PC-3 (cell line): ENCODE results near the gene HS2ST1. TPM values are rescaled to one million over a fixed set of nuclear protein-coding genes. Genes with fewer than 3 reads are reported as not detected.
"Not testable (repeated sequence)": the region's sequence is repeated elsewhere in the genome, so short reads cannot be mapped to it uniquely, and the experiment has no call there.

ENCODE experiments used
- ATAC-seq: fragments of 200-7000 bp; cut with Tn5 transposase; 2 replicates; pipeline ENCODE4 v1.9.1; 2020; ENCODE audit warnings: mild to moderate bottlenecking, moderate library complexity
- BruUV-seq: library from RNA; stranded (reverse); fragments of 400-500 nt; replicated peaks from 2 replicates; lab custom pipeline; 2021; lab: Mats Ljungman, UMichigan
- CTCF ChIA-PET: fragments of 300-600 bp; sonication (Branson Sonifier 250); formaldehyde crosslinking; loops from one replicate; lab custom pipeline; 2022; ENCODE audit warnings: antibody characterized with exemption; lab: Charles Lee
- POLR2A ChIA-PET: fragments of 300-600 bp; sonication (Branson Sonifier 250); formaldehyde crosslinking; loops from one replicate; lab custom pipeline; 2022; ENCODE audit warnings: antibody characterized with exemption; ENCODE audit not compliant: unreplicated experiment; lab: Charles Lee
- DNase-seq: peaks from one replicate; pipeline ENCODE4 v3.0.0-alpha.2; 2015
- H2AFZ ChIP-seq: fragments of 300-600 bp; sonication (generic); 2 replicates; pipeline ENCODE4 v1.6.0; 2016; ENCODE audit warnings: antibody characterized with exemption, low read length
- H3F3A ChIP-seq: fragments of 300-600 bp; sonication (generic); one replicate; pipeline ENCODE4 v1.6.0; 2017; ENCODE audit warnings: antibody characterized with exemption, low read length, control low read depth, mild to moderate bottlenecking; ENCODE audit not compliant: unreplicated experiment
- H3K27ac ChIP-seq: fragments of 300-600 bp; sonication (generic); 2 replicates; pipeline ENCODE4 v1.5.1; 2016; ENCODE audit warnings: mild to moderate bottlenecking, low read length
- H3K27me3 ChIP-seq: fragments of 300-600 bp; sonication (generic); 2 replicates; pipeline ENCODE4 v1.6.1; 2016; ENCODE audit warnings: low read length, mixed read lengths
- H3K36me3 ChIP-seq: fragments of 300-600 bp; sonication (generic); 2 replicates; pipeline ENCODE4 v1.6.1; 2016; ENCODE audit warnings: low read depth, mixed run types, low read length, mixed read lengths
- H3K4me1 ChIP-seq: fragments of 300-600 bp; sonication (generic); 2 replicates; pipeline ENCODE4 v1.5.1; 2016; ENCODE audit warnings: low read length; ENCODE audit not compliant: insufficient read depth
- H3K4me2 ChIP-seq: fragments of 300-600 bp; sonication (generic); 2 replicates; pipeline ENCODE4 v1.6.0; 2016; ENCODE audit warnings: low read length
- H3K4me3 ChIP-seq: fragments of 300-600 bp; sonication (generic); 2 replicates; pipeline ENCODE4 v1.5.1; 2016; ENCODE audit warnings: mild to moderate bottlenecking, low read length, mixed read lengths
- H3K79me2 ChIP-seq: fragments of 300-600 bp; sonication (generic); 2 replicates; pipeline ENCODE4 v1.6.1; 2017; ENCODE audit warnings: low read length, mixed read lengths
- H3K9ac ChIP-seq: fragments of 300-600 bp; sonication (generic); 2 replicates; pipeline ENCODE4 v1.6.0; 2016; ENCODE audit warnings: mild to moderate bottlenecking, low read length
- H3K9me2 ChIP-seq: fragments of 300-600 bp; sonication (generic); replicated peaks from 2 replicates; pipeline ENCODE4 v1.6.1; 2016; ENCODE audit warnings: mixed run types, low read length, mixed read lengths
- H3K9me3 ChIP-seq: fragments of 300-600 bp; sonication (generic); 2 replicates; pipeline ENCODE4 v1.6.1; 2016; ENCODE audit warnings: low read length, mixed read lengths
- H4K20me1 ChIP-seq: fragments of 300-600 bp; sonication (generic); 2 replicates; pipeline ENCODE4 v1.6.1; 2016; ENCODE audit warnings: low read length, mixed read lengths
- EZH2 ChIP-seq: fragments of 300-600 bp; sonication (generic); IDR thresholded peaks from one replicate; pipeline ENCODE4 v1.6.1; 2017; ENCODE audit warnings: antibody characterized with exemption, mild to moderate bottlenecking, low read length; ENCODE audit not compliant: unreplicated experiment
- EZH2phosphoT487 ChIP-seq: fragments of 300-600 bp; sonication (generic); IDR thresholded peaks from 2 replicates; pipeline ENCODE4 v1.6.1; 2018; ENCODE audit warnings: mild to moderate bottlenecking, antibody characterized with exemption, low read length, borderline replicate concordance
- intact Hi-C: fragments of 100-400 bp; cut with micrococcal nuclease; formaldehyde crosslinking; loops from 2 replicates; pipeline ENCODE4 v1.9.0; 2023
- total RNA-seq: library from RNA; depleted of rRNA; stranded (reverse); fragments of >200 nt; gene quantifications from 2 replicates; pipeline ENCODE4 v1.2.3, GENCODE V29; 2014
- TF ChIP-seq, protein P1 (sequence below): fragments of 300-600 bp; sonication (generic); conservative IDR thresholded peaks from 2 replicates; pipeline ENCODE4 v1.5.1; 2017; ENCODE audit warnings: antibody characterized with exemption, low read depth, mild to moderate bottlenecking, low read length

The HS2ST1 gene
- total RNA-seq, 1 experiment from 2014 or later: 15.3 TPM

DNA sequence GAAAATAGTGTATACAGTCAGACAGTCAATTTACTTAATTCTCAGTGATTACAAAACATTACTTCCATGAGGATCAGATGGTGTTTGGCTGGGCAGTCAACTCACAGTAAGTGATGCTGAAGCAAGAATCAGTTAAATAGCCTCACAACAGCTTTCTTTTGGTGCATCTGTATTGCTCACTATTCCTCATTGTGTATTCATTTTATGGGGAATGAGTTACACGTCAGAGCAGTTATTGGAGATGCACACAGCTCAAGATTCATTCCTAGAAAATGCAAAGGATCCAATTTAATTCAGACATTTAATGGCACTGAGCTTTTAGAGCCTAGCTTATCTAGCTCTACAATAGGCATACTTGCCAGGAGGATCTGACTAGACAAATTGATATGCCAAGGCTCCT is 150.6 kb downstream of the HS2ST1 start:
- ATAC-seq (peak; percentile 83), DNase-seq (peak; percentile 54)
- BruUV-seq: no TSS peak
- ChIA-PET POLR2A (interaction anchor here (0.7 kb wide), 1 partner anchor 53 kb away, joined by 3 read pairs; no protein-coding TSS in a partner anchor), CTCF (interaction anchor here (0.6 kb wide), 1 partner anchor 136 kb away, joined by 3 read pairs; no protein-coding TSS in a partner anchor)
- H3K4me2 ChIP-seq: 0 out of 2 replicates have a peak overlapping the region, but pooled peaks have one; percentile 1
- H3K79me2 ChIP-seq: peaks cover 6% of the 10 kb centered on the region; the same call in 1 of the 2 replicates
- H3K27ac ChIP-seq: peak overlapping the region; percentile 70
- TF ChIP-seq, protein P1, sequence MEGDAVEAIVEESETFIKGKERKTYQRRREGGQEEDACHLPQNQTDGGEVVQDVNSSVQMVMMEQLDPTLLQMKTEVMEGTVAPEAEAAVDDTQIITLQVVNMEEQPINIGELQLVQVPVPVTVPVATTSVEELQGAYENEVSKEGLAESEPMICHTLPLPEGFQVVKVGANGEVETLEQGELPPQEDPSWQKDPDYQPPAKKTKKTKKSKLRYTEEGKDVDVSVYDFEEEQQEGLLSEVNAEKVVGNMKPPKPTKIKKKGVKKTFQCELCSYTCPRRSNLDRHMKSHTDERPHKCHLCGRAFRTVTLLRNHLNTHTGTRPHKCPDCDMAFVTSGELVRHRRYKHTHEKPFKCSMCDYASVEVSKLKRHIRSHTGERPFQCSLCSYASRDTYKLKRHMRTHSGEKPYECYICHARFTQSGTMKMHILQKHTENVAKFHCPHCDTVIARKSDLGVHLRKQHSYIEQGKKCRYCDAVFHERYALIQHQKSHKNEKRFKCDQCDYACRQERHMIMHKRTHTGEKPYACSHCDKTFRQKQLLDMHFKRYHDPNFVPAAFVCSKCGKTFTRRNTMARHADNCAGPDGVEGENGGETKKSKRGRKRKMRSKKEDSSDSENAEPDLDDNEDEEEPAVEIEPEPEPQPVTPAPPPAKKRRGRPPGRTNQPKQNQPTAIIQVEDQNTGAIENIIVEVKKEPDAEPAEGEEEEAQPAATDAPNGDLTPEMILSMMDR: no peak
- TF ChIP-seq EZH2: no peak
- no peak for TF ChIP-seq EZH2phosphoT487
- no peak overlapping the region for H2AFZ ChIP-seq
- H3F3A ChIP-seq: no peaks in the 10 kb centered on the region
- H3K9ac ChIP-seq: no peak overlapping the region
- H3K4me3 ChIP-seq: no peak overlapping the region
- intact Hi-C loops: loop anchor here (1.0 kb wide), 1 partner anchor 19 kb away; no protein-coding TSS in a partner anchor
- no peaks in the 10 kb centered on the region for H3K9me2 ChIP-seq
- 0 out of 2 replicates have a peak, but pooled peaks cover 3% of the 10 kb centered on the region for H4K20me1 ChIP-seq
- no peaks in the 10 kb centered on the region for H3K36me3 ChIP-seq
- peaks cover 31% of the 10 kb centered on the region for H3K4me1 ChIP-seq
- no peaks in the 10 kb centered on the region for H3K9me3 ChIP-seq
- H3K27me3 ChIP-seq: no peaks in the 10 kb centered on the region

DNA sequence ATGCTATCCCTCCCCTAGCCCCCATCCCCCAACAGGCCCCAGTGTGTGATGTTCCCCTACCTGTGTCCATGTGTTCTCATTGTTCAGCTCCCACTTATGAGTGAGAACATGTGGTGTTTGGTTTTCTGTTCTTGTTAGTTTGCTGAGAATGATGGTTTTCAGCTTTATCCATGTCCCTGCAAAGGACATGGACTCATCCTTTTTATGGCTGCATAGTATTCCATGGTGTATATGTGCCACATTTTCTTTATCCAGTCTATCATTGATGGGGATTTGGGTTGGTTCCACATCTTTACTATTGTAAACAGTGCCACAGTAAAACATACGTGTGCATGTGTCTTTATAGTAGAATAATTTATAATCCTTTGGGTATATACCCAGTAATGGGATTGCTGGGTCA is 152.3 kb downstream of the HS2ST1 start:
- H3K79me2 ChIP-seq, H3K27ac ChIP-seq, H3K9ac ChIP-seq, CTCF ChIA-PET, DNase-seq, intact Hi-C loops, H3K9me2 ChIP-seq, H3K9me3 ChIP-seq, H3K4me2 ChIP-seq, H3K4me3 ChIP-seq, H2AFZ ChIP-seq, H3F3A ChIP-seq, ATAC-seq, H4K20me1 ChIP-seq, BruUV-seq, H3K36me3 ChIP-seq, H3K27me3 ChIP-seq, POLR2A ChIA-PET: not testable (repeated sequence)
- peaks cover 27% of the 10 kb centered on the region for H3K4me1 ChIP-seq

DNA sequence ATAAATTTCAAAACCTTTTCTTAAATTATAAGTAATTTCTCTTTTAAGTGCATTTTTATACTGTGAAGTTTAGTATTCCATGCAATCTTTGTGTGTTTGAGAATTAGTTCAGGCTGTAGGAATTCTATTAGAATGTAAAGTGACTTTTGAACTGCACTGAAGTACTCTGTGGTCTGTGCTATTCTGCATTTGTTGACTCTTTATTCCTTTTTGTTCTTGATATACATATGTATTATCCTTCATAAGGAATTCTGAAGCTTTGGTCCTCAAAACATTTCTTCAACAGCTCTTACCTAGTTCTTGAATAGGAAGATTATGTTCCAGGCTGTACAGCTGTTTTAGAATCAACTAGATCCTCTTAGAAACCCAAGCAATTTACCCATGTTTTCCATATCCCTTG is 158.0 kb downstream of the HS2ST1 start:
- TF ChIP-seq EZH2phosphoT487 (no peak), EZH2 (no peak)
- TF ChIP-seq, protein P1: no peak

More for the DNA sequence above, 158.0 kb downstream of the HS2ST1 start:
- Histone ChIP-seq H3K27me3 (no peaks in the 10 kb centered on the region), H3K9me3 (no peaks in the 10 kb centered on the region), H3K27ac (no peak overlapping the region), H4K20me1 (no peaks in the 10 kb centered on the region), H3K9me2 (no peaks in the 10 kb centered on the region), H3F3A (no peaks in the 10 kb centered on the region), H3K4me2 (no peak overlapping the region), H3K4me1 (no peaks in the 10 kb centered on the region), H3K4me3 (no peak overlapping the region), H3K36me3 (no peaks in the 10 kb centered on the region), H2AFZ (no peak overlapping the region), H3K79me2 (no peaks in the 10 kb centered on the region), H3K9ac (no peak overlapping the region)
- ChIA-PET POLR2A (no interaction called here), CTCF (no interaction called here)
- intact Hi-C loops: no loop called here
- no TSS peak for BruUV-seq
- no peak for DNase-seq
- no peak for ATAC-seq
